Common myeloid progenitor, CD34-positive (primary cell): ENCODE data around the gene EIF3C.
"Not testable (repeated sequence)": the region's sequence is repeated elsewhere in the genome, so short reads cannot be mapped to it uniquely, and the experiment has no call there.

Experiments
- CTCF ChIA-PET: fragments of 350-600 bp; sonication (Branson Sonifier 250); formaldehyde crosslinking; loops from one replicate; lab custom pipeline; 2021; ENCODE audit warnings: antibody characterized with exemption; lab: Charles Lee
- POLR2A ChIA-PET: fragments of 350-600 bp; sonication (Branson Sonifier 250); formaldehyde crosslinking; loops from one replicate; lab custom pipeline; 2021; ENCODE audit warnings: antibody characterized with exemption; lab: Charles Lee
- DNase-seq, 3 donors: peaks; one replicate each; pipeline versions ENCODE4 v3.0.0 to v3.0.0-alpha.2; 2013
- H3K27ac ChIP-seq, 2 experiments: 1 replicate in 1 of 2; 2 replicates in 1 of 2; pipeline ENCODE4 v1.7.0; 2013; ENCODE audit warnings: inconsistent platforms in 2 of 2, low read length in 2 of 2, mild to moderate bottlenecking in 2 of 2, low read depth in 1 of 2, moderate library complexity in 1 of 2; ENCODE audit not compliant: severe bottlenecking in 2 of 2, insufficient read depth in 1 of 2, poor library complexity in 1 of 2
- H3K27me3 ChIP-seq, 5 experiments: replicated peaks in 2 of 5; 1 replicate in 3 of 5; 2 replicates in 2 of 5; pipeline versions ENCODE4 v1.6.1 to v1.7.0; 2013; ENCODE audit warnings: low read length in 4 of 5, mild to moderate bottlenecking in 2 of 5, moderate library complexity in 2 of 5, inconsistent platforms in 1 of 5; ENCODE audit not compliant: insufficient read depth in 5 of 5, control insufficient read depth in 4 of 5
- H3K36me3 ChIP-seq, 4 experiments: 1 replicate in 2 of 4; 2 replicates in 2 of 4; pipeline versions ENCODE4 v1.6.1 to v1.7.0; 2013; ENCODE audit warnings: low read length in 3 of 4, control low read depth in 1 of 4, mild to moderate bottlenecking in 1 of 4; ENCODE audit not compliant: control insufficient read depth in 4 of 4, insufficient read depth in 4 of 4
- H3K4me1 ChIP-seq, 4 experiments: 1 replicate in 3 of 4; 2 replicates in 1 of 4; pipeline versions ENCODE4 v1.6.1 to v1.7.1; 2013; ENCODE audit warnings: low read length in 3 of 4, mild to moderate bottlenecking in 3 of 4, control low read depth in 1 of 4, inconsistent platforms in 1 of 4, moderate library complexity in 1 of 4; ENCODE audit not compliant: control insufficient read depth in 4 of 4, insufficient read depth in 4 of 4; ENCODE audit errors: control extremely low read depth in 1 of 4
- H3K4me3 ChIP-seq, 7 experiments: 1 replicate in 4 of 7; 2 replicates in 3 of 7; pipeline versions ENCODE4 v1.5.1 to v1.7.0; 2013; ENCODE audit warnings: mild to moderate bottlenecking in 7 of 7, low read length in 6 of 7, moderate library complexity in 6 of 7, inconsistent platforms in 2 of 7, low read depth in 2 of 7, control low read depth in 1 of 7; ENCODE audit not compliant: insufficient read depth in 4 of 7, control insufficient read depth in 1 of 7; ENCODE audit errors: extremely low read depth in 1 of 7
- H3K9me3 ChIP-seq, 5 experiments: 1 replicate in 4 of 5; 2 replicates in 1 of 5; pipeline versions ENCODE4 v1.6.1 to v1.7.1; 2013; ENCODE audit warnings: low read length in 4 of 5, mild to moderate bottlenecking in 2 of 5, inconsistent platforms in 1 of 5, low read depth in 1 of 5, moderate library complexity in 1 of 5; ENCODE audit not compliant: control insufficient read depth in 4 of 5, insufficient read depth in 2 of 5; ENCODE audit errors: control extremely low read depth in 1 of 5
- WGBS: methylation state at CpG from one replicate; pipeline ENCODE4 v1.1.5; 2013; ENCODE audit not compliant: insufficient coverage; 5-methylcytosine and 5-hydroxymethylcytosine counted together

The EIF3C gene

DNA sequence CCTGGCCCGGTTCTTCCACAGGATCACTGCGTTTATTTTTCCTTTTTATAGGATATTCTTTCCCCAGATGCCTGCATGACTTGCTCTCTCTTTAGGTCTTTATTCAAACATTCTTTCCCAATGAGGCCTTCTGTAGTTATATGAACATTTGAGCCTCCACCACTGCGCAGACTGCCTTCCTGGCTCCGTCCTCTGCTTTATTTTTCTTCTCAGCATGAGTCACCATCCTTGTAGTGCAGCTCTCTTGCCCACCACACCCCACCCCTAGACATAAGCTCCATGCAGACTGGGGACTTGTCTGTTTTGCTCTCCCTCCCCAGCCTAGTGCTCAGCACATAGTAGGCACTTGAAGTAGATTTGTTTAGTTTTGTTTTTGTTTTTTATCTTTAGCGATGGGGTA, 20.0 kb downstream of the EIF3C start:
- CTCF ChIA-PET, H3K4me1 ChIP-seq, H3K4me3 ChIP-seq, POLR2A ChIA-PET, H3K9me3 ChIP-seq, DNase-seq, H3K36me3 ChIP-seq, H3K27ac ChIP-seq, H3K27me3 ChIP-seq: not testable (repeated sequence)
- WGBS = no CpG with 5 or more reads among the region's 5 CpGs

GRCh38 chr16:28732455-28733124, 21.3 kb downstream of the EIF3C start:
- DNase-seq, H3K9me3 ChIP-seq, H3K36me3 ChIP-seq, H3K4me3 ChIP-seq, H3K4me1 ChIP-seq, H3K27ac ChIP-seq, POLR2A ChIA-PET, CTCF ChIA-PET, H3K27me3 ChIP-seq: not testable (repeated sequence)
- no CpG with 5 or more reads among the region's 9 CpGs for WGBS

GRCh38 chr16:28739787-28740186, 28.5 kb downstream of the EIF3C start:
- DNase-seq, H3K4me3 ChIP-seq, H3K9me3 ChIP-seq, H3K27me3 ChIP-seq, CTCF ChIA-PET, H3K4me1 ChIP-seq, POLR2A ChIA-PET, H3K27ac ChIP-seq, H3K36me3 ChIP-seq: not testable (repeated sequence)
- no CpG with 5 or more reads among the region's 9 CpGs for WGBS

GRCh38 chr16:28740631-28741030, 29.4 kb downstream of the EIF3C start:
- WGBS = no CpG with 5 or more reads among the region's 27 CpGs
- H3K27ac ChIP-seq, H3K36me3 ChIP-seq, DNase-seq, H3K4me3 ChIP-seq, POLR2A ChIA-PET, CTCF ChIA-PET, H3K27me3 ChIP-seq, H3K9me3 ChIP-seq, H3K4me1 ChIP-seq: not testable (repeated sequence)

DNA sequence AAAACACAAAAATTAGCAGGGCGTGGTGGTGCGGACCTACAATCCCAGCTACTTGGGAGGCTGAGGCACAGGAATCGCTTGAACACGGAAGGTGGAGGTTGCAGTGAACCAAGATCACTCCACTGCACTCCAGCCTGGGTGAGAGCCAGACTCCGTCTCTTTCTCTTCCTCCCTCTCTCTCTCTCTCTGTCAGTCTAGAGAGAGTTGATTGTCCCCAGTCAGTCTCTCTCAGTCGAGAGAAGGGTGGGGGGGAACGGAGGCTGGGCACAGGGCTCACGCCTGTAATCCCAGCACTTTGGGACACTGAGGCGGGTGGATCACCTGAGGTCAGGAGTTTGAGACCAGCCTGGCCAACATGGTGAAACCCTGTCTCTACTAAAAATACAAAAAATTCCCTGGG, 30.0 kb downstream of the EIF3C start:
- DNase-seq, H3K4me1 ChIP-seq, H3K27ac ChIP-seq, H3K9me3 ChIP-seq, H3K36me3 ChIP-seq, CTCF ChIA-PET, H3K4me3 ChIP-seq, POLR2A ChIA-PET, H3K27me3 ChIP-seq: not testable (repeated sequence)
- no CpG with 5 or more reads among the region's 9 CpGs for WGBS

- DNase-seq, H3K4me1 ChIP-seq, H3K9me3 ChIP-seq, H3K27me3 ChIP-seq, H3K27ac ChIP-seq, CTCF ChIA-PET, H3K36me3 ChIP-seq, POLR2A ChIA-PET, H3K4me3 ChIP-seq: not testable (repeated sequence)
- no CpG with 5 or more reads among the region's 62 CpGs for WGBS
Observed at GRCh38 chr16:28746618-28747350, 35.5 kb downstream of the EIF3C start.

GRCh38 chr16:28749997-28750465, 38.8 kb downstream of the EIF3C start:
- H3K4me1 ChIP-seq, DNase-seq, H3K4me3 ChIP-seq, H3K27me3 ChIP-seq, CTCF ChIA-PET, H3K9me3 ChIP-seq, POLR2A ChIA-PET, H3K36me3 ChIP-seq, H3K27ac ChIP-seq: not testable (repeated sequence)
- 43% methylated on average over 5 of the region's 33 CpGs for WGBS
